Measurements from ENCODE around the gene SORCS2.

Gene SORCS2

DNA sequence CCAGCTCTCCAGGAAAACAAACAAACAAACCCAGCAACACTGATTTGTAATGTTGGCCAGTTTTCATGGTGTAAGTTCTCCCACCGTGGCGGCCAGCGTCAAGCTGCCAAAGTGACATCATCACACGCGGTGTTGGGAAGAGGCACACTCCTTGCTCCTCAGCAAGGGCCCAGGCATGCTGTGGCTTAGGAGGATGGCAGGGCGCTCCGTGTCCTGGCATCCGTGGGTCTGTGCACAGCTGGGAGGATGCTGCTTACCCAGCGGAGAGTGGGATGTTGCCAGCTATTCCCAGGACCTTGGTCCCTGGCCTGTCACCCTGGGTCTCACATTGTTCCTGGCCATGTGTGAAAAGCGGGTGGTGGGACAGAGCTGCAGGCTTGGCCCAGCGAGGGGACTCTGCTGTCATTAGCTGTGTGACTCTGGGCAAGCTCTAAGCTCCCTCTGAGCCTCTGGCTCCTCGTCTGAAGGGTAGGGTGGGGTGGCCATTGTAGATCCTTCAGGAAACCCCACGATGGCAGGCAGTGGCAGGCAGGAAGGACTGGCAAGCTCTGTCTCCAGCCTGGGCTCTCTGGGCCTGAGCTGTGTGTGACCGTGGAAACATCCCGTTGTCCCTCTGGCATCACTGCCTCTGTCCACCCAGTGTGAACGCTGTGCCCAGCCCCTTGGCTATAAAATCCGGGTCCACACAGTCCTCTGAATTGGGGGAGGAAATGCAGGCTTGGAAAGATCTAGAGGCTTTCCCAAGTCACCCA lies 231.6 kb downstream of the SORCS2 start:
- no peaks in the 10 kb centered on the region for H3K79me2 ChIP-seq (ENCODE audit: insufficient read depth, low read length)
- H3K27me3 ChIP-seq (ENCODE audit: insufficient read depth, low read length), result no peaks in the 10 kb centered on the region
- H3F3A ChIP-seq (ENCODE audit: insufficient read depth, low read length), result no peaks in the 10 kb centered on the region
- no peak overlapping the region for H3K4me3 ChIP-seq (ENCODE audit: low read depth, low read length, poor library complexity, severe bottlenecking)
- TF ChIP-seq, protein P1, sequence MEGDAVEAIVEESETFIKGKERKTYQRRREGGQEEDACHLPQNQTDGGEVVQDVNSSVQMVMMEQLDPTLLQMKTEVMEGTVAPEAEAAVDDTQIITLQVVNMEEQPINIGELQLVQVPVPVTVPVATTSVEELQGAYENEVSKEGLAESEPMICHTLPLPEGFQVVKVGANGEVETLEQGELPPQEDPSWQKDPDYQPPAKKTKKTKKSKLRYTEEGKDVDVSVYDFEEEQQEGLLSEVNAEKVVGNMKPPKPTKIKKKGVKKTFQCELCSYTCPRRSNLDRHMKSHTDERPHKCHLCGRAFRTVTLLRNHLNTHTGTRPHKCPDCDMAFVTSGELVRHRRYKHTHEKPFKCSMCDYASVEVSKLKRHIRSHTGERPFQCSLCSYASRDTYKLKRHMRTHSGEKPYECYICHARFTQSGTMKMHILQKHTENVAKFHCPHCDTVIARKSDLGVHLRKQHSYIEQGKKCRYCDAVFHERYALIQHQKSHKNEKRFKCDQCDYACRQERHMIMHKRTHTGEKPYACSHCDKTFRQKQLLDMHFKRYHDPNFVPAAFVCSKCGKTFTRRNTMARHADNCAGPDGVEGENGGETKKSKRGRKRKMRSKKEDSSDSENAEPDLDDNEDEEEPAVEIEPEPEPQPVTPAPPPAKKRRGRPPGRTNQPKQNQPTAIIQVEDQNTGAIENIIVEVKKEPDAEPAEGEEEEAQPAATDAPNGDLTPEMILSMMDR (IDR thresholded peaks at IDR 0.05; ENCODE audit: low read length), result no peak
- no peaks in the 10 kb centered on the region for H4K20me1 ChIP-seq (ENCODE audit: insufficient read depth, low read length)
- no peaks in the 10 kb centered on the region for H3K9me2 ChIP-seq (ENCODE audit: low read depth, low read length)
- no peaks in the 10 kb centered on the region for H3K9me3 ChIP-seq (ENCODE audit: low read length)
- H3K36me3 ChIP-seq (ENCODE audit: insufficient read depth, low read length), result no peaks in the 10 kb centered on the region
- H3K27ac ChIP-seq (ENCODE audit: low read depth, low read length, poor library complexity, severe bottlenecking), result no peak overlapping the region
- H3K4me2 ChIP-seq (ENCODE audit: low read length), result no peak overlapping the region
- H2AFZ ChIP-seq (ENCODE audit: low read length), result no peak overlapping the region
- no peaks in the 10 kb centered on the region for H3K4me1 ChIP-seq (ENCODE audit: insufficient read depth, low read length, severe bottlenecking)
- no peak overlapping the region for H3K9ac ChIP-seq (ENCODE audit: low read length)

DNA sequence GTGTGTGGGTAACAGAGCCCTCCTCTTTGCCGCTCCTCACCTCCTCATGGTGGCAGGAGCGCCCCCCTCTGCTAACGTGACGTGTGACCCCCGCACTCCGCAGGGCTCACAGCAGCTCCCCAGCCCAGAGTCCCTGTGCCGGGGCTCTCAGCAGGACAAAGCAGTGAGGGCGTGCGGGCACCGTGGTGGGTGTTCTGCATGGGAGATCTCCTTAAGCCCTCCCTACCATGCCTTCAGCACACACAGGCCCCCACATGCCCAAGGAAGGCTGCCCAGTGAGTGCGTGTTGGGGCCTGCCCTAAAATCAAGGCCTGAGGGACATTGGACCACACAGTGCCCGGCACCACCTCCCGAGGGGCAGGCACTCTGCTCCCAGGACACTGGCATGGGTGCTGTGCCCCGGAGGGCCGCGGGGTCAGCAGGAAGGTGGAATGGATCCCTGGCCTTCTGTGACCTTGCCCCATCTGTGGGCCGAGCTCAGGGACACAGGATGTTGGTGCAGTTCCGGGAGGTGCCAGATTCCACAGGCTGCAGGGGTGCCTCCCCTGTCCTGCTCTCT lies 232.3 kb downstream of the SORCS2 start:
- H3K9ac ChIP-seq (ENCODE audit: low read length), result no peak overlapping the region
- H3F3A ChIP-seq (ENCODE audit: insufficient read depth, low read length), result no peaks in the 10 kb centered on the region
- no peak overlapping the region for H3K27ac ChIP-seq (ENCODE audit: low read depth, low read length, poor library complexity, severe bottlenecking)
- no peaks in the 10 kb centered on the region for H4K20me1 ChIP-seq (ENCODE audit: insufficient read depth, low read length)
- no peaks in the 10 kb centered on the region for H3K36me3 ChIP-seq (ENCODE audit: insufficient read depth, low read length)
- no peak overlapping the region for H3K4me2 ChIP-seq (ENCODE audit: low read length)
- H2AFZ ChIP-seq (ENCODE audit: low read length), result no peak overlapping the region
- no peaks in the 10 kb centered on the region for H3K9me2 ChIP-seq (ENCODE audit: low read depth, low read length)
- no peak overlapping the region for H3K4me3 ChIP-seq (ENCODE audit: low read depth, low read length, poor library complexity, severe bottlenecking)
- no peaks in the 10 kb centered on the region for H3K79me2 ChIP-seq (ENCODE audit: insufficient read depth, low read length)
- no peaks in the 10 kb centered on the region for H3K4me1 ChIP-seq (ENCODE audit: insufficient read depth, low read length, severe bottlenecking)
- TF ChIP-seq, protein P1 (IDR thresholded peaks at IDR 0.05; ENCODE audit: low read length), result no peak
- no peak for TF ChIP-seq EZH2 (IDR thresholded peaks at IDR 0.05; ENCODE audit: borderline replicate concordance, low read length)
- no peaks in the 10 kb centered on the region for H3K9me3 ChIP-seq (ENCODE audit: low read length)
- H3K27me3 ChIP-seq (ENCODE audit: insufficient read depth, low read length), result no peaks in the 10 kb centered on the region

DNA sequence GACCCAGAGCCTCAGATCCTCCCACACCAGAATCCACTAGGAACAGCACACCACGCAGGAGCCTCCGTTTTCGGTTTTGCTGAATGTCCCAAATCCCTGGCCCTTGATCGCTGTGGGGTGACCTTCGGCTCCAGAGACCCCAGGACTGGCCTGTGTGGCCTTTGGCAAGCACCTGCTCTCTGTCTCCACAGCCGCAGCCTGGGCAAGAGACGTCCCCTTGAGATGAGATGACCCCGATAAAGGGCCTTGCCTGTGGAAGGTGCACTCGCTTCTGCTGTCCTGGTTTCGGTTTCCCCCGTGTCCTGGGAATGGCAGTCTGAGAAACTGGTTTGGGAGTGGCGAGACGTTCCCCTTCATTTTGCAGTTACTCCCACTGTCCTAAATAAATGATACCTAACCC lies 232.8 kb downstream of the SORCS2 start:
- Histone ChIP-seq H3K9me3 (ENCODE audit: low read length) (no peaks in the 10 kb centered on the region), H3K79me2 (ENCODE audit: insufficient read depth, low read length) (no peaks in the 10 kb centered on the region), H3F3A (ENCODE audit: insufficient read depth, low read length) (no peaks in the 10 kb centered on the region), H3K9me2 (ENCODE audit: low read depth, low read length) (no peaks in the 10 kb centered on the region), H3K27ac (ENCODE audit: low read depth, low read length, poor library complexity, severe bottlenecking) (no peak overlapping the region), H3K4me2 (ENCODE audit: low read length) (no peak overlapping the region), H3K9ac (ENCODE audit: low read length) (no peak overlapping the region), H3K27me3 (ENCODE audit: insufficient read depth, low read length) (no peaks in the 10 kb centered on the region), H3K4me1 (ENCODE audit: insufficient read depth, low read length, severe bottlenecking) (no peaks in the 10 kb centered on the region), H3K4me3 (ENCODE audit: low read depth, low read length, poor library complexity, severe bottlenecking) (no peak overlapping the region), H2AFZ (ENCODE audit: low read length) (no peak overlapping the region), H4K20me1 (ENCODE audit: insufficient read depth, low read length) (no peaks in the 10 kb centered on the region), H3K36me3 (ENCODE audit: insufficient read depth, low read length) (no peaks in the 10 kb centered on the region)
- TF ChIP-seq, protein P1 (IDR thresholded peaks at IDR 0.05; ENCODE audit: low read length), result no peak
- no peak for TF ChIP-seq EZH2 (IDR thresholded peaks at IDR 0.05; ENCODE audit: borderline replicate concordance, low read length)

Data from OCI-LY1 (cell line).